BE2C (cell line): Measurements from ENCODE around the gene MPRIP. TPM values are rescaled to one million over a fixed set of nuclear protein-coding genes. Genes with fewer than 3 reads are reported as not detected.
"Not testable (repeated sequence)": the region's sequence is repeated elsewhere in the genome, so short reads cannot be mapped to it uniquely, and the experiment has no call there.

ENCODE experiments used
- DNase-seq: peaks from one replicate; pipeline ENCODE4 v3.0.0-alpha.2; 2020
- H3K27me3 ChIP-seq: fragments of 250-450 bp; sonication (Bioruptor Pico); 2 replicates; pipeline ENCODE4 v1.5.1; 2020; ENCODE audit warnings: mild to moderate bottlenecking
- H3K36me3 ChIP-seq: fragments of 250-450 bp; sonication (Bioruptor Pico); 2 replicates; pipeline ENCODE4 v1.5.1; 2020; ENCODE audit warnings: mild to moderate bottlenecking
- H3K4me1 ChIP-seq: fragments of 250-450 bp; sonication (Bioruptor Pico); 2 replicates; pipeline ENCODE4 v1.5.1; 2020
- H3K4me3 ChIP-seq: 2 replicates; pipeline ENCODE4 v1.5.1; 2011; ENCODE audit warnings: low read depth, low read length
- H3K9me3 ChIP-seq: fragments of 250-450 bp; sonication (Bioruptor Pico); 2 replicates; pipeline ENCODE4 v1.5.1; 2020
- polyA plus RNA-seq: library from polyadenylated mRNA; unstranded; fragments of >200 nt; gene quantifications from one replicate; pipeline ENCODE4 v1.2.1, GENCODE V29; 2012; ENCODE audit warnings: low read depth, missing spikeins; ENCODE audit not compliant: insufficient read length, insufficient read depth
- TF ChIP-seq, protein P1 (sequence below): IDR thresholded peaks from 2 replicates; pipeline ENCODE4 v1.5.1; 2012; ENCODE audit warnings: mild to moderate bottlenecking, low read depth, low read length

MPRIP gene
- polyA plus RNA-seq: 159 TPM

DNA sequence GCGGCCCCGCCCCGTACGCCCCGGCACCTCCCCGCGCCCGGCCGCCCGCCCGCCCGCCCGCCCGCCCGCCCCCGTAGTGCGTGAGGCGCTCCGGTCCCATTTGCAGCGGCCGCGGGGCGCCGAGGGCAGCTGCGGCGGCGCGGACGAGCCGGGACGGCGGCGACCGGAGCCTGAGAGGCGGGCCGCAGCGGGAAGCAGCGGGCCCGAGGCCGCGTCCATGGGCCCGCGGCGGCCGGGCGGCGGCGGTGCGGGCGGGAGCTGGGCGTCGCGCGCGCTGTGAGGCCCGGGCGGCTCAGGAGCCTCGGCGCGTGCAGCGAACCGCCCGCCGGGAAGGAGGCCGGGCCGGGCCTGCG is at the start of gene MPRIP:
Gene MPRIP (plus strand): TSS at position 74 of the 353 bp plus-strand sequence. CDS start 392 bp downstream, outside the sequence.
- no peaks in the 10 kb centered on the region for H3K36me3 ChIP-seq
- H3K9me3 ChIP-seq: no peaks in the 10 kb centered on the region
- peak within 1 kb of the TSS; percentile 86 for H3K4me3 ChIP-seq
- TF ChIP-seq, protein P1, sequence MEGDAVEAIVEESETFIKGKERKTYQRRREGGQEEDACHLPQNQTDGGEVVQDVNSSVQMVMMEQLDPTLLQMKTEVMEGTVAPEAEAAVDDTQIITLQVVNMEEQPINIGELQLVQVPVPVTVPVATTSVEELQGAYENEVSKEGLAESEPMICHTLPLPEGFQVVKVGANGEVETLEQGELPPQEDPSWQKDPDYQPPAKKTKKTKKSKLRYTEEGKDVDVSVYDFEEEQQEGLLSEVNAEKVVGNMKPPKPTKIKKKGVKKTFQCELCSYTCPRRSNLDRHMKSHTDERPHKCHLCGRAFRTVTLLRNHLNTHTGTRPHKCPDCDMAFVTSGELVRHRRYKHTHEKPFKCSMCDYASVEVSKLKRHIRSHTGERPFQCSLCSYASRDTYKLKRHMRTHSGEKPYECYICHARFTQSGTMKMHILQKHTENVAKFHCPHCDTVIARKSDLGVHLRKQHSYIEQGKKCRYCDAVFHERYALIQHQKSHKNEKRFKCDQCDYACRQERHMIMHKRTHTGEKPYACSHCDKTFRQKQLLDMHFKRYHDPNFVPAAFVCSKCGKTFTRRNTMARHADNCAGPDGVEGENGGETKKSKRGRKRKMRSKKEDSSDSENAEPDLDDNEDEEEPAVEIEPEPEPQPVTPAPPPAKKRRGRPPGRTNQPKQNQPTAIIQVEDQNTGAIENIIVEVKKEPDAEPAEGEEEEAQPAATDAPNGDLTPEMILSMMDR: no peak
- DNase-seq: no peak
- peaks cover 9% of the 10 kb centered on the region for H3K4me1 ChIP-seq
- no peaks in the 10 kb centered on the region for H3K27me3 ChIP-seq

GRCh38 chr17:16994631-16995030 is 47.6 kb upstream of the MPRIP start:
- Histone ChIP-seq H3K9me3 (no peaks in the 10 kb centered on the region), H3K4me1 (no peaks in the 10 kb centered on the region), H3K27me3 (no peaks in the 10 kb centered on the region), H3K4me3 (no peak overlapping the region), H3K36me3 (no peaks in the 10 kb centered on the region)
- TF ChIP-seq, protein P1: no peak
- DNase-seq: no peak

DNA sequence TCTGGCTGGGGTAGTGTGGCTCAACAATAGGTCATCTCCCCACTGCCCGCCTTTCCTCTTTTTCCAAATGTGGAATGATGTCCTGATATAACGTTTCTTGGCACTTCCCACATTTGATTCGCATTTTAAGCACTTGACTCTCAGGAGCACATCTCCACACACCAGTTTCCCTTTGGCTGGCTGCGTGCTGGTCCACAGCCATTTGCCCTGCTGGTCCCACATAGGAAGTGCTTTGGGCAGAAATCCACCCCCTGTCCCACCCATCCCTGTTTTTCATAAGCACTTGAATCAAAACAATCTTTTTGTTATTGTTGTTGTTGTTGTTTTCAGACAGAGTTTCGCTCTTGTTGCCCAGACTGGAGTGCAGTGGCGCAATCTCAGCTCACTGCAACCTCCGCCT is 46.3 kb upstream of the MPRIP start:
- Histone ChIP-seq H3K9me3 (no peaks in the 10 kb centered on the region), H3K4me3 (no peak overlapping the region), H3K4me1 (no peaks in the 10 kb centered on the region), H3K27me3 (no peaks in the 10 kb centered on the region), H3K36me3 (no peaks in the 10 kb centered on the region)
- no peak for DNase-seq
- TF ChIP-seq, protein P1: no peak

DNA sequence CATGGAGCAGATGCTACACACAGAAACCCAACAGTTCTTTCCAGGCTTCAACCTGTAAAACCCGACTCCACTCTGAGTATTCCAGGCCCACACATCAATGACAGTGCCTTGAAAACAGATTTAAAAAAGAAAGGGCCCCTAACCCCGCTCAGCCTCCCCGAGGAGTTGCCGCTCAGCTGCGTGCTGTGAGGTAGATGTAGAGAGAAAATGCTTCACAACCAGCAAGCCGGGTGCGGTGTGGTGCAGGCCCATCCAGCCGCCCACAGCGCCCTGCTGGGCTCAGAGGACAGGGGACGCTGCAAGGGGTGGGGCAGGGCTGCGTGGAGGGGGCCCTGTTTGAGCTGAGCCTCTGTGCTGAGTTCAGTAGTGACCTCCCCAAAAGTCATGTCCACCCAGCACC is 45.5 kb upstream of the MPRIP start:
- not testable (repeated sequence) for H3K9me3 ChIP-seq, H3K27me3 ChIP-seq, H3K4me3 ChIP-seq, DNase-seq, H3K36me3 ChIP-seq, H3K4me1 ChIP-seq

DNA sequence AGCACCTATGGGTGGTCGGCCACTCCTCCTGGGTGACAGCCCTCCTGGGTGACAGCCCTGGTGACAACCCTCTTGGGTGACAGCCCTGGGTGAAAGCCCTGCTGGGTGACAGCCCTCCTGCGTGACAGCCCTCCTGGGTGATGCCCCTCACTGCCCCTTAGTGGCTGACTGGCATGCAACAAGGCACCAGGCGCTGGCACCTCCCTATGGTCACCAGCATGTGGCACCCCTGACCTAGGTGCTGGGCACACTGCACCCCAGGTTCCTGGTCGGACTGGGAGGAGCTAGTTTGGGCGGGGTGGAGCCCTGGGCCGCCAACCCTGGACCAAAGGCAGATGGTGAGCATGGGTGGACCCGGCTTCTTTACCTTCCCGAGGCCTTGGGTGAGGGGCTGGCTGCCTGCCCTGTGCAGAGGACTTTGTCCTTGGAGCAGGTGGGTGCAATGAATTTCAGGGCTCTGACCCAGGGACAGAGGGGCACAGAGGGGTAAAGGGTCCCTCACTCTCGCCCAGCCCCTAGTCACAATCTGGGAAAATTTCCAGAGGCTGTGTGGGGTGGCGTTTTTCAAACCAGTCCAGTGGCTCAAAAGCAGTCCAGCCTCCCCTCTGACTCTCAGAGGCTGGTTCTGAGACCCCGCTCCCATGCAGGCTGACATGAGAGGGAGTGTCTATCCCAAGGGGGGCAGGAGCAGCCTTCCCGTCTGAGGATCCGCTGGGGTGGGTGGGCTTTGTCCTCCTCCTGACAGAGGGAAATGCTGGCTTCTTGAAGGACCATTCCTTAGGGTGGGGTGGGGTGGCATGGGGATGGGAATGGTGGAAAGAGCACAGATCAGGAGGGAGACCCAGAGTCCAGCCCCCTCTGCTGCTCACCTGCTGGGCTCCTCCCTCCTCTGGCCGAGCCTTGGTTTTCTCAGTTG is 44.5 kb upstream of the MPRIP start:
- Histone ChIP-seq H3K36me3 (no peaks in the 10 kb centered on the region), H3K27me3 (no peaks in the 10 kb centered on the region), H3K4me1 (no peaks in the 10 kb centered on the region), H3K9me3 (no peaks in the 10 kb centered on the region), H3K4me3 (no peak overlapping the region)
- TF ChIP-seq, protein P1: no peak
- no peak for DNase-seq

- TF ChIP-seq, protein P1: no peak
- no peak overlapping the region for H3K4me3 ChIP-seq
- no peak for DNase-seq
- H3K4me1 ChIP-seq: no peaks in the 10 kb centered on the region
- H3K36me3 ChIP-seq: no peaks in the 10 kb centered on the region
- no peaks in the 10 kb centered on the region for H3K9me3 ChIP-seq
- no peaks in the 10 kb centered on the region for H3K27me3 ChIP-seq
These were observed 42.2 kb upstream of the MPRIP start for GRCh38 chr17:16999931-17000625.
